ENCODE data around the gene ABCA4.

DNA sequence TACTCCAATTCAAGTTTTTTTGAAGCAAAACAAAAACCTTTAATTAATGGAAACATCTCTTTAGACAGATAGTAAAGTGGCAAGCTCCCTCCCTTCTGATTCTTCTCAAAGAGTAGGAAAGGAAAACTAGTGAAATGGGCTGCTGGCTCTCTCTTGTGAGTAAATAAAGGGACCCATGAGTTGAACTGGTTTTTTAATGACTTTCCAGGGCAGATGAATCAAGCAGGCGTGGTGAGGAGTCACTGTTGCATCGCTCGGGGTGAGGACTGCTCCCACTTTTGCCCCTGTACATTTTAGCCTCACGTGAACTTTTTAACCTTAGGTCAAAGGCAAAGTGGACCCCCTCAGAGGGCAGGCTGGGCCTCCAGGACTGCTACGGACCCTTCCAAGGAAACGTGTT, 64.8 kb downstream of the ABCA4 start:
- TF ChIP-seq EZH2 (IDR thresholded peaks at IDR 0.05; ENCODE audit: insufficient read depth, poor library complexity, severe bottlenecking) (no peak), EZH2phosphoT487 (IDR thresholded peaks at IDR 0.05; ENCODE audit: insufficient read depth, low read depth) (no peak)
